ENCODE data around the gene ZNF529.
"Not testable (repeated sequence)": the region's sequence is repeated elsewhere in the genome, so short reads cannot be mapped to it uniquely, and the experiment has no call there.

The ZNF529 gene

GRCh38 chr19:36573020-36573894, at the start of gene ZNF529:
TSS of gene ZNF529 (minus strand) at chr19:36573292. CDS start at chr19:36572346, 946 bp downstream.
- peak; percentile 66 to 82 for DNase-seq (ENCODE audit: low read depth in 2 of 2)

DNA sequence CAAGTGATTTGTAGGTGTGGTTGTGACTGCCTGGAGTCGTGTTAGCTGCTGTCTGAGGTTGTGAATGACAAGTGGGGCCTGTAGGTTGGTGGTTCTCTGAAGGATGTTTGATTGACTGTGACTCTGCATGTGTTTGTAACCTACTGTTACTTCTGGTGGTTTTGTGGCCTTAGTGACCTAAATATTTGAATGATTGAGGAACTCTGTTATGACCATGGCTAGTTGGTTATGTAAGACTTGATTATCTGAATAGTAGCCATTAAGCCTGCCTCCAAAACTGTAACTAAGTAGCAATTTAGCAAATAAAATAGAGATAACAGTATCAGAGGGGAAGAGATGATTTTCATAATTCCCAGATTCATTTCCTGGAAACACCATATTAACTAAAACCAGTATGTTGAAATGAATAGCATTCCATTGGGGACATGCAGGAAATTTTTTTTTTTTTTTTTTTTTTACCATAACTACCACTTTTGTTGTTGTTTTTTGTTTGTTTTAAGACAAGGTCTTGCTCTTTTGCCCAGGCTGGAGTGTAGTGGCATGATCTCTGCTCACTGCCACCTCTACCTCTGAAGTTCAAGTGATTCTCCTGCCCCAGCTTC, 32.9 kb upstream of the ZNF529 start:
- DNase-seq (ENCODE audit: low read depth in 2 of 2), result no peak

DNA sequence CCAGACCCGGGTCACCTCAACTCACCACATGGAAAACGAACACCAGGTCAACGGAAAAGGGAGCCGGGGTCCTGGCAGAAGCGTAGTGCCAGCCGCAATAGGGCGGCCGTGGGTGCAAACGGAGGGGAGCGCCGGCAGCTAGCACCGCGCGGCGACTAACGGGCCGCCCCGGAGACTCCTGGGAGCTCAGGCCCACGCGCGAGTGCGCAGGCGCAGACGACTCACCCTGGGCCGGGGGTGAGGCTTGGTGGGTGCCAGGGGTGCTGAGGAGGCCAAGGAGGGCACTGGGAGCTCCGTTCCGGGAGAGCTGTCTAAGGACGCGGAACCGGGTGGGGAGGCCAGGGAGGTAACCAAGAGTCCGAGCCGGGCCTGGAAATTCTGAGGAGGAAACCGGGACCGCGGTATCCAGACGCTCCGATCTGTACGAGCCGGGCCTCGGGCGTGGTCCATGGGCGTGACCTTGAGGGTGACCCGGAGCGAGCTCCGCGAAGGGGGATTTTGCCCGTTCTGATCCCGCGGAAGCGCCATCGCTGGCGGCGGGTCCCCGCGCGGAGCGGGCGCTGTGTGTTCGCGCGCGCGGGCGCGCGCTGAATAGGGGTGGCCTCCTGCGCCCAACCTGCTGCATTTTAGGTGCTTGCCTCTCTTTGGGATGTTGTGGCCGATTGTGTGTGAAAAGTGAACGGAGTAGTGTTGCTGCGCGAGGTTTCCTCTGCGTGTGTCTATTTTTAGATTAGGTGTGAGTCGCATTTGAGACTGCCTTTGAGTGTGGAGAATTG, 32.2 kb upstream of the ZNF529 start, which contains the start of gene ZNF382:
ZNF382 (plus strand) TSS at position 213 of the 776 bp plus-strand sequence. CDS start 4,602 bp downstream, outside the sequence.
- DNase-seq (ENCODE audit: low read depth in 2 of 2), result peak; percentile 80 to 82

DNA sequence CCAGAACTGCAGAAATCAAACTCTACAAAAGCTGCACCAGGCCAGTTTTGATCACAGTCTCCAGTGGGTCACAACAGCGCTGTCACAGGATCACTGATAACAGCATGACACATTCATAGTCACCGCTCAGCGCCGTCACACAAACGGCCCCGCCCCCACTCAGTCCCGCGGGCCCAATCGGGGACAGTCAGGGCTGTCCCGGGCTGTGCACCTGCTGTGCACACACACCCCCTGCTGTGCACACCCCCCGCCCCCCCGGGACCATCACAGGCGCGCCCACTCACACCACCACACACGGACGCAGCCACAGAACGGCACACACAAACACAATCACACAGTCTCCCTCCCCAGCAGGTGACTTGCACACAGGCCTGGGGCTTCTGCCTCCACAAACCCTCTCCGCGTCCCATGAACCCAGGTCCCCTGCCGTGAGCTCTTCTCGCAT, 31.6 kb upstream of the ZNF529 start:
- DNase-seq (ENCODE audit: low read depth in 2 of 2), result peak; percentile 69 to 82

DNA sequence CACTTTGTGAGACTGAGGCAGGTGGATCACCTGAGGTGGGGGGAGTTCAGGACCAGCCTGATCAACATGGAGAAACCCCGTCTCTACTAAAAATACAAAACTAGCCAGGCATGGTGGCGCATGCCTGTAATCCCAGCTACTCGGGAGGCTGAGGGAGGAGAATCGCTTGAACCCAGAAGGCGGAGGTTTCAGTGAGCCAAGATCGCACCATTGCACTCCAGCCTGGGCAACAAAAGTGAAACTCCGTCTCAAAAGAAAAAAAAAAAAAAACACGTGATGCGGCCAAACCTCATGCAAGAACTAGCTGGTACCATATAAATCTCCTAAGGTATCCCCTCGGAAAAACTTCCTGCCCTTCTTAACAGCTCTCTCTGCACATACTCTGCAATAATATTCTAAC, 29.6 kb upstream of the ZNF529 start:
- DNase-seq (ENCODE audit: low read depth in 2 of 2), result not testable (repeated sequence)

- DNase-seq (ENCODE audit: low read depth in 2 of 2), result no peak
These were observed 6.2 kb upstream of the ZNF529 start for GRCh38 chr19:36579255-36579654.

DNA sequence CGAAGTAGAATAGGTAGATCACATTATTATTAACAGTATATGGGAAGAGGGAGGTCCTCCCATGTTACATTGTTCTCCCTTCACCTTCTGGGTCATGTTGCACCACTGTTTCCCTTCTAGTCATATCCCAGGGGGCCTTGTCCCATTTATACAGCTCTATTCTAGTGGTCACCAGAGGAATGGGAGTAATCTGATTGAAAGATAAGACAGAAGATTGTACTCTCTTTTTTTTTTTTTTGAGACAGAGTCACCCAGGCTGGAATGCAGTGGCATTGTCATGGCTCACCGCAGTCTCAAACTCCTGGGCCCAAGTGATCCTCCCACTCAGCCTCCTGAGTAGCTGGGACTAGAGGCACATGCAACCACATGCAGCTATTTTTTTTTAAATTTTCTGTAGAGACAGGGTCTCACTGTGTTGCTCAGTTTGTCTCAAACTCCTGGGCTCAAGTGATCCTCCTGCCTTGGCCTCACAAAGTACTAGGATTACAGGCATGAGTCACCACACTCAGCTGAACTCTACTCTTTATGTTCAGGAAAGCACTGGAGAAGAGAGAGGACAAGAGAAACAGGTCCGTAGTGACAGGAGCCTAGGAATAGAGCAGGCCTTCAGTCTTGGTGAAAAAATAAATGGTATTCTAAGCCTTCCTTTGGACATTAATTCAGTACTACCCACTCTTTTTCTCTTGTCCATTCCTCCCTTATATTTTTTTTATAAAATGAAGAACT, 4.3 kb upstream of the ZNF529 start:
- DNase-seq (ENCODE audit: low read depth in 2 of 2), result no peak

GRCh38 chr19:36574741-36575140, 1.6 kb upstream of the ZNF529 start:
- DNase-seq (ENCODE audit: low read depth in 2 of 2), result no peak

DNA sequence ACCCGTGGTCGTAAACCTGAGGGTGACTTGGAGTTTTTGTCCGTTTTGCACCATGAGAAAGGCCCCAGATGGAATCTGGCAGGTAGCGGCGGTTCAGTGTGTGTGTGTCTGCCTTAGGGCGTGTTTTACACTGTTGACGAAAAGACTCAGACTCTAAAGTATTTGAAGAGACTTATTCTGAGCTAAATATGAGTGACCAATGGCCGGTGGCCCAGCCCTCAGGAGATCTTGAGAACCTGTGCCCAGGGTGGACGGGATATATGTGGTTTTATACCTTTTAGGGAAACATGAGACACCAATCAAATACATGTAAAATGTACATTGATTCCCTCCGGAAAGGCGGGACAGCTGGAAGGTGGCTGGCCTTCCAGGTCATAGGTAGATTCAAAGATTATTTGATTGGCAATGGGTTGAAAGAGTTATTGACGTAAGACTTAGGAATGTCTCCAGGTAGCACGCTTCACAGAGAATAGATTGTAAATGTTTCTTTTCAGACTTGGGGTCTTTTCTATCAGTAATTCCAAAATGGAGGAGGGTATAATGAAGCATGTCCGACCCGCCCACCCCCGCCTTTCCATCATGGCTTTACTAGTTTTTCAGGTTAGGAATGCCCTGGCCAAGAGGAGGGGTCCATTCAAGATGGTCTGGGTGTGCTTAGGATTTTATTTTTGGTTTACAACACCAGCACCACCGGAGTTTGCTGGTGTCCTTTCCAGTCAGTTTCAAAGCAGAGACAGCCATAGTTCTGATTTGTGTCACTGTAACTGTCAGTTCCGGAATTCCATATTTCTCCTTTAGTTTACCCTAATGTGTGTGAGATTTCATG, 1.0 kb upstream of the ZNF529 start:
- DNase-seq (ENCODE audit: low read depth in 2 of 2), result no peak

DNA sequence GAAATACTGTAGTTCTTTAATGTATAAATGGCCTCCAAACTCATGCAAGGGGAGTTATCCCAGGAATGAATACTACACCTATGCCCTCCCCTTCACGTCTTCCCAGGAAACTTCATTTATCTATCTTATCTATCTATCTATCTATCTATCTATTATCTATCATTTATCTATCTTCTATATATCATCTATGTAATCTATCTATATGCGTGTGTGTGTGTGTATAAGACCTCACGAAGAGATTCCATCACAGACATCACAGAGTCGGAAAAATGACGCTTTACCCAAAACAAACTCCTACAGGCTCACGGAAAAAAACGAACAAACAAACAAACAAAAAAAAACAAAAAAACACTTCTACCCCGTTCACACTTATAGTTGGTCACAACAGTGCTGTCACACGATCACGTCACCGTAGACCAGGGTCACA, 486 bp downstream of the ZNF529 start:
- no peak for DNase-seq (ENCODE audit: low read depth in 2 of 2)

DNA sequence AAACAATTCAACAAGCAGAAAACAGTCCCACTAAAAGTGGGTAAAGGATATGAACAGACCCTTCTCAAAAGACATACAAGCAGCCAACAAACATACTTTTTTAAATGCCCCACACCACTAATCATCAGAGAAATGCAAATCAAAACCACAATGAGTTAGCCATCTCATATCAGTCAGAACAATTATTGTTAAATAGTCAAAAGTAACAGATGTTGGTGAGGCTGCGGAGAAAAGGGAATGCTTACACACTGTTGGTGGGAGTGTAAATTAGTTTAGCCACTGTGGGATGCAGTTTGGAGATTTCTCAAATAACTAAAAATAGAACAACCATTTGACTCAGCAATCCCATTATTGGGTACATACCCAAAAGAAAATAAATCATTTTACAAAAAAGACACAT, 8.7 kb downstream of the ZNF529 start:
- no peak for DNase-seq (ENCODE audit: low read depth in 2 of 2)

- no peak for DNase-seq (ENCODE audit: low read depth in 2 of 2)
These were observed 25.9 kb downstream of the ZNF529 start for GRCh38 chr19:36547001-36547732.

DNA sequence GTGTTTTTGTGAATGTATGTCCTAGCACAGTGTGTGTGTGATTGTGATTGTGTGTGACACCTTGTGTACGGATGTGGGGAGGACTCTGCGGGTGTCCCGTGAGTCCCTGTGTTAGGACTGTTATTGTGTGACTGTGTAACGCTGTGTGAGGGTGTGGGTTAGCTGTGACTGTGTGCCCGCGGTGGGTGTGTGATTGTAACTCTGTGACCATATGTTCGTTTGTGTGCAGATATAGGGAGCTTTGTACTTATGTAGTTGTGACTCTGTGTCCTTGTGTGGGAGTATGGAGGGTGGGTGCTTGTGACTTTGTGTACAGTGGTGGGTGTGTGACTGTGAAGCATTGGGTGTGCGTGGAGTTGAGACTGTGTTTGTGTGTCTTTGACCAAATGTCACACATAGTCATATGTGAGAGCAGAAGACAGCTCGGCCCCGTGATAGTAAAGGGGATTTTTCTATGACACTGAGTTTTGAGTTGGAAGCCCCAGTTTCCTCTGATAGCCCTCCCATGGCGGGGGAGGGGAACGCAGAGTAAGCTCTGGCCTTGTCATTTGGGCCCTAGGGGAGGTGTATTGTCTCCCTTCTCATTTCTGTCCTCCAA, 44.1 kb downstream of the ZNF529 start:
- peak in 1 of 2 donors; percentile 13 for DNase-seq (ENCODE audit: low read depth in 2 of 2)

DNA sequence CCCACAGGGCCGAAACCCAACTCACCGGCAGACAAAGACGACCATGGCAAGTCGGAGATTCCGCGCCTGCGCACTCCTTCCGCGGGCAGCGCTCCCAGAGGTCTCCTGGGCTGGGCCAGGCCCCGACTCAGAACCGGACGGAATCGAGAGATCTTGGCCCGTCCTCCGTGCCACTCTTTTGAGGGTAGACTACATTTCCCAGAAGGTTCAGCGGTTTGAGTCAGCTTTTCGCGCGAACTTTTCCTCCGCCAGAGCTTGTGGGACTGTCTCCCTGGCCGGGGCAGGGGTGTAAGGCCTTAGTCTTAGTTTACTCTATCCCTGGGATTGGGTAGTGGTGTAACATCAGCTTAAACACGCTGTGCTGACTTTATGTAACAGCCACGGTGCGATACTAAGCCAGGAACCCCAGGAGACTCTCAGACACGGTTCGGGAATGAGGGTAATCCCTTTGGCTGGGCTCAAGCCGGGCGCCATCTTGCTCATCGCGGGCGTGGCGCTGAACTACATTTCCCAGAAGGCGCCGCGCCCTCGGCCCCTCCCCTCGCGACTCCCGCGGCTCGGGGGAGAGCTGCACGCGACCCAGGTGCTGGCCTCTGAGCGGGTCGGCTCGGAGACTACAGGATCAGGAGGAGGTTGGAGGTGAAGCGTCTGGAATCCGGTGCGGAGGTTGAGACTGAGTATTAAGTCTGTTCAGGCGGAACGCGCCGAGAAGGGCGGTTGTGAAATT, 44.7 kb downstream of the ZNF529 start, which contains the start of gene ZNF260:
ZNF260 (minus strand) TSS at position 78 of the 727 bp plus-strand sequence. CDS start 13,033 bp downstream, outside the sequence.
- peak; percentile 86 to 91 for DNase-seq (ENCODE audit: low read depth in 2 of 2)

GRCh38 chr19:36527873-36528193, 45.3 kb downstream of the ZNF529 start:
- DNase-seq (ENCODE audit: low read depth in 2 of 2), result no peak

GRCh38 chr19:36527341-36527740, 45.8 kb downstream of the ZNF529 start:
- no peak for DNase-seq (ENCODE audit: low read depth in 2 of 2)

- no peak for DNase-seq (ENCODE audit: low read depth in 2 of 2)
These were observed 46.5 kb downstream of the ZNF529 start for GRCh38 chr19:36526581-36526980.

- no peak for DNase-seq (ENCODE audit: low read depth in 2 of 2)
These were observed 48.5 kb downstream of the ZNF529 start for GRCh38 chr19:36524617-36525016.

Data from stimulated activated CD8-positive, alpha-beta memory T cell treated with anti-CD3 and anti-CD28 coated beads, Interleukin-2, amount 100 ng/mL, for 48 hours (primary cell).